Muscle layer of colon (tissue), 2 donors: ENCODE results near the gene AFF3.
"Not testable (repeated sequence)": the region's sequence is repeated elsewhere in the genome, so short reads cannot be mapped to it uniquely, and the experiment has no call there.

ENCODE experiments used
- H3K27ac ChIP-seq: one replicate; pipeline ENCODE4 v1.7.0; 2013; ENCODE audit warnings: low read depth, mild to moderate bottlenecking, low read length, moderate library complexity
- H3K27me3 ChIP-seq, 2 donors: one replicate each; pipeline ENCODE4 v1.7.0; 2013; ENCODE audit warnings: low read length in 2 of 2, mild to moderate bottlenecking in 2 of 2; ENCODE audit not compliant: insufficient read depth in 2 of 2, control insufficient read depth in 1 of 2
- H3K36me3 ChIP-seq: one replicate; pipeline ENCODE4 v1.7.0; 2013; ENCODE audit warnings: mild to moderate bottlenecking, low read length; ENCODE audit not compliant: insufficient read depth
- H3K4me1 ChIP-seq: one replicate; pipeline ENCODE4 v1.7.0; 2013; ENCODE audit warnings: mild to moderate bottlenecking, low read length; ENCODE audit not compliant: insufficient read depth
- H3K4me3 ChIP-seq, 2 donors: one replicate each; pipeline ENCODE4 v1.7.0; 2013; ENCODE audit warnings: low read length in 2 of 2, low read depth in 1 of 2, mild to moderate bottlenecking in 1 of 2, moderate library complexity in 1 of 2
- H3K9ac ChIP-seq: one replicate; pipeline ENCODE4 v1.7.0; 2013; ENCODE audit warnings: low read length
- H3K9me3 ChIP-seq: one replicate; pipeline ENCODE4 v1.7.0; 2013; ENCODE audit warnings: mild to moderate bottlenecking, low read length
- donor health status: abdominal sarcoma.
- donor health status: Adenocarcinoma of cecum.

AFF3 gene

DNA sequence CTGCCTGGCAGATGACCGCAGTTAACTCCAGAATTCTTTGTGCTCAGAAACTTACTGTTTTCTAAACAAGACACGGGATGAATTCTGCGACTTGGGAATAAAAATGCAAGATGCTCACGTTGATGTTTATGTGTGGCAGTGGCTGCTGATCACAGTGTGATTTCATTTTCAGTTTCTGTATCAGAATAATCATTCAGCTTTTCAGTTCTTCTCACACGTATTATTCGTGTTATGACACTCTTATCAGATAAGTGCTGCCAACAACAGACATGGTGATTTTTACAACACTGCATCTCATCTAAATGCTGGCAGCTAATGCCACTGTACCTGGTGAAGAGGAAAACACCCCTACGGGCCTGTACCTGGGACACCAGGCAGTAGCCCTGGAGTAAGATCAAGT lies 379.7 kb downstream of the AFF3 start:
- Histone ChIP-seq H3K9me3 (no peaks in the 10 kb centered on the region), H3K36me3 (no peaks in the 10 kb centered on the region), H3K27ac (no peak overlapping the region), H3K4me3 (no peak overlapping the region), H3K9ac (no peak overlapping the region), H3K4me1 (no peaks in the 10 kb centered on the region), H3K27me3 (no peaks in the 10 kb centered on the region)

- Histone ChIP-seq H3K9ac (no peak overlapping the region), H3K4me3 (no peak overlapping the region), H3K9me3 (no peaks in the 10 kb centered on the region), H3K36me3 (no peaks in the 10 kb centered on the region), H3K4me1 (no peaks in the 10 kb centered on the region), H3K27ac (no peak overlapping the region), H3K27me3 (no peaks in the 10 kb centered on the region)
Observed at GRCh38 chr2:99757611-99758114, 384.7 kb downstream of the AFF3 start.

DNA sequence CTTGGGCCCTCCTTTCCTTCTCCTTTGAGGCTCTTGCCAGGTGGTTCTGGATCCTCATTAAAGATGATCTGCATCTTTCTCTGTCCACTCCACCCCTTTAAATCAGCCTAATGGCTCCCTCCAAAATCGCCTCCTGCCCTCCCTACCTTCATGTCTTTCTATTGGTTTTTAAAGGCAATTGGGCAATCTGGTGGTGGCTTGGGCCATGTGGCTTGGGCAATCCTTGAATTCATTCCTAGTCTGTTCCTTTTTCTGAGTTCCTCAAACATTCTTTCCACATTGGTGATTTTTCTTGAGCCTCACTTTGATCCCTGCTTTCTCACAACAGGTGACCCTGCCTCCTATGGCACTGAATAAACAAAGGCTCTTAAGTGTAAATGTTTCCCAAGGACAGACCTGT lies 386.3 kb downstream of the AFF3 start:
- Histone ChIP-seq H3K27ac (no peak overlapping the region), H3K9ac (no peak overlapping the region), H3K4me1 (no peaks in the 10 kb centered on the region), H3K4me3 (no peak overlapping the region), H3K36me3 (peaks cover 6% of the 10 kb centered on the region), H3K27me3 (no peaks in the 10 kb centered on the region), H3K9me3 (no peaks in the 10 kb centered on the region)

GRCh38 chr2:99754210-99754609 lies 388.2 kb downstream of the AFF3 start:
- peaks cover 6% of the 10 kb centered on the region for H3K36me3 ChIP-seq
- H3K27me3 ChIP-seq: no peaks in the 10 kb centered on the region
- H3K4me1 ChIP-seq: no peaks in the 10 kb centered on the region
- H3K27ac ChIP-seq: no peak overlapping the region
- H3K9ac ChIP-seq: no peak overlapping the region
- no peak overlapping the region for H3K4me3 ChIP-seq
- H3K9me3 ChIP-seq: no peaks in the 10 kb centered on the region

- no peaks in the 10 kb centered on the region for H3K4me1 ChIP-seq
- H3K27me3 ChIP-seq: no peaks in the 10 kb centered on the region
- H3K9ac ChIP-seq: no peak overlapping the region
- H3K4me3 ChIP-seq: no peak overlapping the region
- H3K36me3 ChIP-seq: peaks cover 6% of the 10 kb centered on the region
- no peaks in the 10 kb centered on the region for H3K9me3 ChIP-seq
- H3K27ac ChIP-seq: no peak overlapping the region
Observed at GRCh38 chr2:99753505-99753904, 388.9 kb downstream of the AFF3 start.

GRCh38 chr2:99748344-99748743 lies 394.0 kb downstream of the AFF3 start:
- no peak overlapping the region for H3K9ac ChIP-seq
- H3K36me3 ChIP-seq: peaks cover 6% of the 10 kb centered on the region
- no peaks in the 10 kb centered on the region for H3K4me1 ChIP-seq
- no peak overlapping the region for H3K4me3 ChIP-seq
- no peaks in the 10 kb centered on the region for H3K9me3 ChIP-seq
- H3K27me3 ChIP-seq: no peaks in the 10 kb centered on the region
- H3K27ac ChIP-seq: no peak overlapping the region

DNA sequence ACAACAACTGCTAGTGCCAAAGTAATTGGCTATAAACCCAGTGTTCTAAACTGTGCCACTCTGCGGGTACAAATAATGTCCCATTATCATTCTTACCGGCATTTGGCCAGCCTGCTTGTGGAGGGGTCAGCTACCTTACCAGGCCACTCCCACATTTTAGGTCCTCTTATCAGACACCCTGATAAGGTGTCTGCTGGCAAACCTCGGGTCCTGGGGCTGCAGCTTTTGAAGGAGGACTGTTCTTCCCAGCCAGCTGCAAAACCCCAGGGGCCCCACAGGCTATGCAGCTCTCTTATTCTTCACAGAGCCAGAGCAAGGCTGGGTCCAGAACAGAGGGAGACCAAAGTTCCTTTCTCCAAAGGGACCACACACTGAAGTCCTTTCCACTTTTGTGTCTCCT lies 394.5 kb downstream of the AFF3 start:
- Histone ChIP-seq H3K36me3 (peaks cover 6% of the 10 kb centered on the region), H3K27ac (no peak overlapping the region), H3K4me3 (no peak overlapping the region), H3K27me3 (no peaks in the 10 kb centered on the region), H3K9ac (no peak overlapping the region), H3K9me3 (no peaks in the 10 kb centered on the region), H3K4me1 (no peaks in the 10 kb centered on the region)

- H3K27me3 ChIP-seq: no peaks in the 10 kb centered on the region
- no peak overlapping the region for H3K4me3 ChIP-seq
Observed at GRCh38 chr2:99743146-99743545, 399.2 kb downstream of the AFF3 start.

GRCh38 chr2:99737537-99737936 lies 404.9 kb downstream of the AFF3 start:
- no peaks in the 10 kb centered on the region for H3K4me1 ChIP-seq
- H3K9me3 ChIP-seq: no peaks in the 10 kb centered on the region
- no peaks in the 10 kb centered on the region for H3K27me3 ChIP-seq
- no peak overlapping the region for H3K9ac ChIP-seq
- no peak overlapping the region for H3K4me3 ChIP-seq
- no peaks in the 10 kb centered on the region for H3K36me3 ChIP-seq
- no peak overlapping the region for H3K27ac ChIP-seq

More at GRCh38 chr2:99743146-99743545, 399.2 kb downstream of the AFF3 start:
- Histone ChIP-seq H3K9me3 (no peaks in the 10 kb centered on the region), H3K27ac (no peak overlapping the region), H3K36me3 (no peaks in the 10 kb centered on the region), H3K9ac (no peak overlapping the region), H3K4me1 (no peaks in the 10 kb centered on the region)

- Histone ChIP-seq H3K4me3 (no peak overlapping the region), H3K9ac (no peak overlapping the region), H3K36me3 (no peaks in the 10 kb centered on the region), H3K27ac (no peak overlapping the region), H3K9me3 (no peaks in the 10 kb centered on the region), H3K27me3 (no peaks in the 10 kb centered on the region), H3K4me1 (no peaks in the 10 kb centered on the region)
Observed at GRCh38 chr2:99735753-99736152, 406.6 kb downstream of the AFF3 start.

DNA sequence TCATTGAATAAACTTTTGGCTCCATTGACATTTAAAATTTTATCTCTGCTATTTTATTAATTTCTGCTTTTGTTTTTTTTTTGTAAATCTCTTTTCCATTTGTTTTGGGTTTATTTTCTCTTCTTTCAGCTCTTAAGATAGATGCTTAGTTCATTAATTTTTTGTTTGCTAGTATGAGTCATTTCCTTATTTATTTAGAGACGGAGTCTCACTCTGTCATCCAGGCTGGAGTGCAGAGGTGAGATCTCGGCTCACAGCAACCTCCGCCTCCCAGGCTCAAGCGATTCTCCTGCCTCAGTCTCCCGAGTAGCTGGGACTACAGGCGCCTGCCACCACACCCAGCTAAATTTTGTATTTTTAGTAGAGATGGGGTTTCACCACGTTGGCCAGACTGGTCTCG lies 407.1 kb downstream of the AFF3 start:
- not testable (repeated sequence) for H3K9ac ChIP-seq, H3K9me3 ChIP-seq, H3K27me3 ChIP-seq

DNA sequence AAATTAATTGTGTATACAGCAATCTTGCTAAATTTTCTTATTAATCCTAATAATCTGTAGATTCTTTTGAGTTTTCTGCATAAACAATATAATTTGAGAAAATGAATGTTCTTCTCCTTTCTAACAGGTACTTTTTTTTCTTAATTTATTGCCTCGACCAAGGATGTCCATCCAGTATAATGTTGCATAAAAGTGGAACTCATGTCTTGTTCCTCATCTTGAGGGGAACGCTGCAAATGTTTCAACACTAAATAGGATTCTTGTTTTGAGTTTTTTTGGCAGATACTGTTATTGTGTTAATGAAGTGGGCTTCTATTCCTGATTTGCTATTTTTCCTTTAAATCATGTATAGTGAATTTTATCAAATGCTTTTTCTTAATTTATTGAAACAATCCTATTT lies 408.2 kb downstream of the AFF3 start:
- no peaks in the 10 kb centered on the region for H3K9me3 ChIP-seq
- H3K27me3 ChIP-seq: no peaks in the 10 kb centered on the region
- no peak overlapping the region for H3K4me3 ChIP-seq
- H3K9ac ChIP-seq: no peak overlapping the region
- H3K36me3 ChIP-seq: no peaks in the 10 kb centered on the region
- H3K4me1 ChIP-seq: peaks cover 2% of the 10 kb centered on the region
- no peak overlapping the region for H3K27ac ChIP-seq

More for the DNA sequence above, 407.1 kb downstream of the AFF3 start:
- H3K36me3 ChIP-seq, H3K27ac ChIP-seq, H3K4me3 ChIP-seq, H3K4me1 ChIP-seq: not testable (repeated sequence)
